Measurements from ENCODE around the gene NCOA1.
A peak's percentile ranks its signal among the peaks of the same experiment; 100 is the strongest.

The NCOA1 gene

GRCh38 chr2:24745825-24746224 is 254.8 kb downstream of the NCOA1 start:
- H3K4me3 ChIP-seq (ENCODE audit: low read length), result no peak overlapping the region
- no peak for DNase-seq (ENCODE audit: low read depth, low spot score)

- no peak for DNase-seq (ENCODE audit: low read depth, low spot score)
- no peak overlapping the region for H3K4me3 ChIP-seq (ENCODE audit: low read length)
These were observed 256.2 kb downstream of the NCOA1 start for GRCh38 chr2:24747299-24747698.

DNA sequence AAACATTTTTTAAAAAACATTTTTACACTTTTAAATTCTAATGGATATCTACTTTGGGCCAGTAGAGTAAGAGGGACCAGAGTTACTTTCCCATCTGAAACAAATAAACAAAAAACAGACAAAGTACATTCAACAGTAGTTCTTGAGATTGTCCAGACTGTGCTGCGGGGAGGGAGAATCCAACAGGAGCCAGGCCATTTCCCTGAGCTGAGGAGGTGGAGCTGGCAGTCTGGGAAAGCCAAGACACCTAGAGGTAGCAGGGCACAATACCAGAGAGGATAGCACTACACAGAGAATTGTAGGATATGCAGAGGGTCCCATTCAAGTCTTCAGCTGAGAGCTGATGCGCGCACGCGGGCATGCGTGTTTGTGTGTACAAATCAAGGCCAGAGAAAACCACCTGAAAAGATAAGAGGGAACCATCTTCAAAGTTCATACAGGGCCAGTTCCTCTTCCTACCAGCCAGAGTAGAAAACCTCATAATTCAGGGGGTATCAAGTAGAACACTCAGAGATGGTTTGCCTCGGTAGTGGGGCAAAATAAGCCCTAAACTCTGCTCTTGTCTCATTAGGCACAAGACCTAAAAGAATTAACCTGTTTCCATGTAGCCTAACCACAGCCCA is 258.1 kb downstream of the NCOA1 start:
- DNase-seq (ENCODE audit: low read depth, low spot score), result peak; percentile 19
- H3K4me3 ChIP-seq (ENCODE audit: low read length), result no peak overlapping the region

DNA sequence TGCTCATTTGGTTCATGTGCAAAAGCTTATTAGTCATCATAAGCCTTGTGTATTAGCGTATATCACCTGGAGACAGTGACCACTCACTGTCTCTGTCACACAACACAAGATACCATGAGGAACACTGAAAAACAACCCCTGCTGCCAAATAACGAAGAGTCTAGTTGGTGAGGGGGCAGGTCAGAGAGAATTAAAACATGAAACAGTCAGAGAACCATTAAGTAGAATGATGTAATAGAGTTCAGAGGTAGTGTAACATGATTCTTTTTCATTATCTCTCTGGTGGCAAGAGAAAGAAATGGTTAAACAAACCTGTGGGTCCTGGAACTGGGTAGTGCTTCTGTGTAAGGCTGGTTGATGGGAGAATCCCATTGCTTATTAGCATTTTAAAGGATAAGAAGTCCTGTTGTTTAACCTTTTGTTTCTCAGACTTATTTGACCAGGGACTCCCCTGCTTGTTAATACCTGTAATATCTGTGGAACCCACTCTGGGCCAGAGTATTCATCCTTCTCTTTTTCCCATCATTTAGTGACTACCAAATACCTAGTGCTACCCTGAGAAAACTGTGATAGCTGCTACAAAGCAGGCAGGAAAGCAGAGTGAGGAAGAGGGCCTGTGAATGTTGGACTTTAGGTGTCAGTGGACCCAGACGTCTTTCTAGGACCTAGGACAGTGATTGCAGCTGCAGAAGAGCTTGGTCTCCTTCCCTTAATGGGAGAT is 264.1 kb downstream of the NCOA1 start:
- no peak overlapping the region for H3K4me3 ChIP-seq (ENCODE audit: low read length)
- no peak for DNase-seq (ENCODE audit: low read depth, low spot score)

DNA sequence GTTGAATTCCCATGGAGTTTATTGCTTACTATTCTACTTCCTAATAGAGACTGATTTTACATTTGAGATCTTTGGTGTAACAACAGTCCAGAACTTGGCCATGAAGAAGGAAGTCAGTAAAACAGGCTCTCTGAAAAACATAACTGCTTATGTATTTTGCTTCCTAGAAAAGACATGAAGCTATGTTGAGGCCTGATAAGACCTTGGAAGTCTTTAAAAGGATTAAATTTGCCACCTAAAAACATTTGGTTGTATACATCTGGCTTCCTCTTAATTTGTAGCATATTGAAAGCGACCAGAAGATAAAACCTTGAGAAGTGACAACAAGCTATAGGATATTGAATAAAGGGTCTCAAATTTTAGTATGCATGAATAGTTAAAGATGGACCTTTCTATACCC is 265.7 kb downstream of the NCOA1 start:
- DNase-seq (ENCODE audit: low read depth, low spot score), result no peak
- no peak overlapping the region for H3K4me3 ChIP-seq (ENCODE audit: low read length)

DNA sequence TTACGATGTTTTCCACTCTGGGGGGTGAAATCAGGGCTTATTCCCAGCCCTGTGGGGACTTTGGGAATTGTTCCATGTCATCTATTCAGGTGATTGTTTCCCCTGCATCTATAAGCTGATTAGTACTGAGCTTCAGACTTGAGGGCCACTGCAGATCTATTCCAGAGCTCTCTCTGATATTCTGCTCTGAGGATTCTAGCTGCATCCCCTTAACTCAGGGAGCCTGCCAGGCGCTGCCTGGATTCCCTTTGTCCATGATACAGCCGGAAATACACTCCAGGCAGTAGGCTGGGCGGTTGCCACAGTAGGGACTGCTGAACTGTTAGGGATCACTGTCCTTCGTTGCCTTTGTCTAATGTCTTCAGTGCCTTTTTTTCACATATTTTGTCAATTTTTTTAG is 270.8 kb downstream of the NCOA1 start:
- no peak for DNase-seq (ENCODE audit: low read depth, low spot score)
- no peak overlapping the region for H3K4me3 ChIP-seq (ENCODE audit: low read length)

- H3K4me3 ChIP-seq (ENCODE audit: low read length), result no peak overlapping the region
- DNase-seq (ENCODE audit: low read depth, low spot score), result no peak
These were observed 271.5 kb downstream of the NCOA1 start for GRCh38 chr2:24762518-24762917.

DNA sequence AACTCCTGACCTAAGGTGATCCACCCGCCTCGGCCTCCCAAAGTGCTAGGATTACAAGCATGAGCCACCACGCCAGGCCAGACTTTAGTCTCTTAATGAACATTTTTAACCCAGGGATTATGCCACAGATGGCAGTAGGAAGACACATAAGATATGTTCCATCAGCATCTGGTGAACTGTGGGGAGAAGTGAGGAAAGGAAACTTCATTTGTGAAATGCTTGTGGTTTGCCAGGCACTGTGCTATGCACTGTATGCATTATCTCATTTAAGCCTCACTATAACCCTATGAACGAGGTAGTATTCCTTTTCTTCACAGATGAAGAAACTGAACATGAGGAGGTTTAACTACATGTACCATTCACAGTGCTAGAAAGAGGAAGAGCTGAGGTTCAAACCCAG is 272.8 kb downstream of the NCOA1 start:
- DNase-seq (ENCODE audit: low read depth, low spot score), result no peak
- H3K4me3 ChIP-seq (ENCODE audit: low read length), result no peak overlapping the region

DNA sequence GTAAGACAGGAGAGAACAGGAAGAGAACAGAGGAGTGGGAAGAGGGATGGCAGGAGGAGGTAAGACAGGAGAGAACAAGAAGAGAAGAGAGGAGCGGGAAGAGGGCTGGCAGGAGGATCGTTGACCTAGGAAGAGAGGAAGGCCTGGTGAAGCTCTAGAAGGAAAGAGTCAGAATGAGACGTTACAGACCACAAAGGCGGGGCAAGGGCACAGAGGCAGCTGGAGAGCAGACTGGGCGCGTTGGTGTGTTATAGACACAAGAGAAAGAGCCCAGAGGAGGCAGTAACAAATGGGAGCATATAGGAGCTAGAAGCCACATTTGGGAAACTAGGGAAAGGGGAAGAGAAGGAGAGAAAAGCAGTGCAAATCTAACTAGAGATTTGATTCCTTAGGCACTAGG is 275.6 kb downstream of the NCOA1 start:
- H3K4me3 ChIP-seq (ENCODE audit: low read length), result no peak overlapping the region
- peak; percentile 34 for DNase-seq (ENCODE audit: low read depth, low spot score)

- no peak for DNase-seq (ENCODE audit: low read depth, low spot score)
These were observed 277.0 kb downstream of the NCOA1 start for GRCh38 chr2:24768013-24768412.

DNA sequence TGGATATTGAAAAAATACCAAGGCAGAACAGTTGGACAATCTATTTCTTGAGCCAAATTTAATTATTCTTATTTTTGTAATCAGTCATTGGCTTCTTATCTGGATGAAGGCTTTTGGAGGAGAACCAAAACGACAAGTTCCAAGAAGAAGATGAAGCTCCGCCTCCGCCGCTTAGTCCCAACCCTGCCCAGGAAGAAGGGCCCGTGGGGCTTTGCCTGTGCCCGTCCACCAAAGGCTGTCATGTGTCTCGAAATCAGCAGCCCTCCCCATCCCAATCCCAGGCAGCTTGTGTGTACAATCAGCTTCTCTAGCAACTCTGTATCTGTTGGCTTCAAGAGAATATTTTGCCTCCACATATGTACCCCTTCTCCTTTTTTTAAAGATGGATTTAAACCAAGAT is 277.5 kb downstream of the NCOA1 start:
- DNase-seq (ENCODE audit: low read depth, low spot score), result no peak
- H3K4me3 ChIP-seq (ENCODE audit: low read length), result no peak overlapping the region

More at GRCh38 chr2:24768013-24768412, 277.0 kb downstream of the NCOA1 start:
- H3K4me3 ChIP-seq (ENCODE audit: low read length), result no peak overlapping the region

DNA sequence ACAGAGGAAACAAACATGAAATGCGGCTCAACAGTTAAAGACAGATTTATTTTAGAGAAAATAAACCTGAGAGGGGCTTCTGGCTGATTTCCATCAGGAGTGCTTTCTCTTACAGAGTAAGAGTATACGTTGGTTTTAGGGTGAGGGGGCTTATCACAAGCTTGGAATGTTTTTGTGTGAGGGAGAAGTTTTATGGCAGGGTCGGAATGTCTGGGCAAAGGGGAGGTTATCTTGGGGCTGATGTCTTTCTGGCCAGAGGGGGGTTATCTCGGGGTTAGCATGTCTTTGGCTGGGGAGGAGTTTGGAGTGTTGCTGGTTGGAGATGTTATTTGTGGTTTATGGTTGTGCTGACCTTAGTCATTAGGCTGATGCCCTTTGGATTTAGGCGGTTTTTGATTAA is 280.0 kb downstream of the NCOA1 start:
- no peak overlapping the region for H3K4me3 ChIP-seq (ENCODE audit: low read length)
- DNase-seq (ENCODE audit: low read depth, low spot score), result no peak

DNA sequence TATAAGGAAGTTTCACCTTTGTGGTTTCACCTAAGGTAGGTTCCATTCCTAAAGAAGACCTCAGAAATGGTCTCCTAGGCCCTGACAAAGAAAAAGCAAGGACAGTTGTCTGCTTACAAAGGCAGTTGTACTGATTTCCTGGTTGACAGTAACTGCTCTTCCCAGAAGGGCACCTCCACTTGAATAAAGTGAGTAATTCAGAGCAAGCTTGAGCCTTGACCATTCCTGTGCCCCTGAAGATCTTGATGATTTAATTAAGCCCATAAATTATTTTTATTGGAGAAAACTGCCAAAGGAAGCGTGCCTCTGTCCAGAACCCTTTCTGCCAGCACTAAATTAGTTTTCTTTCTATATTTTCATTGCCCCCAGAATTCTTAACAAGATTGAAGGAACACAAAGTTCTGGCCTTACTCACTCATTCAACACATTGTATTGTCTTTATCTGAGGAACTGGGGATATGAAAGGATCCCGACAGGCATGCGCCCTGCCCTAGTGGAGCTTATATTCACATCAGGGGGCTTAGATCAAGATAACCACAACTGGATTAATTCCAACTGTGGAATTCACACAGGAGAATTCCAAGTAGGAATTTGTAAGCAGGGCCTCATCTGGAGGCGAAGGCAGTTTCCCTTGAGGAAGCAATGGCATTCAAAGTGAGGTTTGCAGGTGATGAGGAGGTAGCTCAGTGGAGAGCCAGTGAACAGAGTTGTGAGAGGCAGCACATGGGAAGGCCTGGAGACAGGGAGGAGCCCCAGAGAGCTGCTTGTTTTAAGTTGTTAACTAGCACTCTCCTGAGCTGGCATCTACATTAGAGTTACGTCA is 280.9 kb downstream of the NCOA1 start:
- no peak for DNase-seq (ENCODE audit: low read depth, low spot score)
- H3K4me3 ChIP-seq (ENCODE audit: low read length), result no peak overlapping the region

- DNase-seq (ENCODE audit: low read depth, low spot score), result no peak
These were observed 283.3 kb downstream of the NCOA1 start for GRCh38 chr2:24774373-24774772.

GRCh38 chr2:24779116-24779515 is 288.1 kb downstream of the NCOA1 start:
- DNase-seq (ENCODE audit: low read depth, low spot score), result no peak
- no peak overlapping the region for H3K4me3 ChIP-seq (ENCODE audit: low read length)

More at GRCh38 chr2:24774373-24774772, 283.3 kb downstream of the NCOA1 start:
- no peak overlapping the region for H3K4me3 ChIP-seq (ENCODE audit: low read length)

DNA sequence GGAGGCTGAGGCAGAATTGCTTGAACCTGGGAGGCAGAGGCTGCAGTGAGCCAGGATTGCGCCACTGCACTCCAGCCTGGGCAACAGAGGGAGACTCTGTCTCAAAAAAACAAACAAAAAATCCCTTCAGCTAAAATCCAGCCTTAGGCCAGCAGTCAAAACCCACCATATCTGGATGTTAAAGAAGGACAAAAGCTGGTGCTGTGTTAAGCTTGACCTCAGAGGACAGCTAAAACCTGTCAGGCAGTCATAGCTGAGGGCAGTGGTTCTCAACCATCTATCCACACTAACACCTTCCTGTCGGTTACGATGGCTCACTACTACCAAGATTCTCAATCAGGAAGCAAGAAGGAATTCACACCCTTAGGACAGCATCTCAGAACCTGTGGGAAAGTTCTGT is 292.6 kb downstream of the NCOA1 start:
- DNase-seq (ENCODE audit: low read depth, low spot score), result no peak
- no peak overlapping the region for H3K4me3 ChIP-seq (ENCODE audit: low read length)

DNA sequence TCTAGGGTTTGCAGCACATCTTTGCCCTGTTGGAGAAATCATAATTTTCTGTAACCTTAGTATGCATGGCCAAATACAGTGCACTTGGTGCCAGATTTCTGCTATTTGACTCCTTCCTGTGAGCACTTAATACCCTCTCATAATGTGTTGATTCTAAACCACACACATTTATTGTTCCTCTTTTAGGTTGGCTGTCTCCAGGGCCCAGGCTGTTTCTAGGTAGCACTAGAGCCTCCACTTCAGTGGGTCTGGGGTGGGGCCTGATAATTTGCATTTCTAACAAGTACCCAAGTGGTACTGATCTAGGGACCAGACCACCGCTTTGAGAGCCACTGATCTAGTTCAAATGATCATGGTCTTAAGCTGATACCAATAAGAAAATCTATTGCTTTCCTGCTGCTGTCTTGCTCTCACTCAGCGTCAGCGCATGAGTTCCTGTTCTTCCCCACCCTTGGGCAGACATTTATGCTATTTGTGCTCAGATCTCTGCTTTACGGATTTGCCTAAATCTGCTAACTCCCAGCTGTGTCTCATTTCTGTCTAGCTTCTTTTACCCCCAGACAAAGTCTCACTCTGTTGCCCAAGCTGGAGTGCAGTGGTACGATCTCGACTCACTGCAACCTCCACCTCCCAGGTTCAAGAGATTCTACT is 294.7 kb downstream of the NCOA1 start:
- no peak for DNase-seq (ENCODE audit: low read depth, low spot score)
- H3K4me3 ChIP-seq (ENCODE audit: low read length), result no peak overlapping the region

DNA sequence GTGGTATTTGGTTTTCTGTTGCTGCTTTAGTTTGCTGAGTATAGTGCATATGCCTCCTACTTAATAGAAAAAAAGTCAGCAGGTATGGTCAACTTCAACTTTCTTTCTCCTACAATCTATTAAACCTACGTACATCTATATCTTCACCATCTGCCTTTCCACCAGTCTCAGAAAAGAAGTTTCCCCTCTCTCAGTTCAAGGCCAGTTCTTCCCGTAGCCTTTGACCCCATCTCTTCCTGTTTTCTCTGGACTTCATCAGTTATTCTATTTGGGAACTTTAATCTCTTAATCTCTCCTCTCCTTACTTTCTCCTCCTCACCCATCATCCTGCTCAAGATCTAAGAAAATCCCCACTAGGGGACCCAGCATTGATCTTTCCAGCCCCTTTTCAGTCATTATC is 296.5 kb downstream of the NCOA1 start:
- no peak overlapping the region for H3K4me3 ChIP-seq (ENCODE audit: low read length)
- no peak for DNase-seq (ENCODE audit: low read depth, low spot score)

GRCh38 chr2:24788816-24789215 is 297.8 kb downstream of the NCOA1 start:
- DNase-seq (ENCODE audit: low read depth, low spot score), result no peak
- H3K4me3 ChIP-seq (ENCODE audit: low read length), result no peak overlapping the region

DNA sequence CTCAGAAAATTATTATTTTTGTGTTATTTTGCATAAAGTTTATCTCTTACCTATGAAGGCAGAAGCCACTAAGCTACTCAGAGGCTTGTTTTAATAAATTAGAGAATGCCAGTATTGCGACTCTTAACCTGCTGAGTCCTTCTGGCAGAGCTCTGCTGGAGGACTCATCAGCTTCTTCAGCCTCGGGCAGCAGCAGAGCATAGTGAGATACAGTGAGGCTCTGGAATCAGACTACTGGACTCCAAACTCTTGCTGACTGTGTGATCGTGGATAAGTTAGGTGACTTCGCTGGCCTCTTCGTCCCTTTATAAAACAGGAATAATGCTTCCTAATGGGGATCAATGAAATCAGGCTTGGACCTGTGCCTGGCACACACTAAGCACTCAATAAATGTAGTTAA is 300.4 kb downstream of the NCOA1 start:
- no peak for DNase-seq (ENCODE audit: low read depth, low spot score)
- H3K4me3 ChIP-seq (ENCODE audit: low read length), result no peak overlapping the region
